HL-60 (cell line): ENCODE measurements around the gene RTN4.

ENCODE experiments used
- DNase-seq, 2 experiments: peaks; one replicate each; pipeline ENCODE4 v3.0.0-alpha.2; 2010 to 2020; ENCODE audit warnings: low read depth in 1 of 2, low spot score in 1 of 2
- H3K27ac ChIP-seq: fragments of 250-450 bp; sonication (Bioruptor Pico); replicated peaks from 2 replicates; pipeline ENCODE4 v1.5.1; 2020; ENCODE audit warnings: mild to moderate bottlenecking, moderate library complexity
- H3K27me3 ChIP-seq: fragments of 250-450 bp; sonication (Bioruptor Pico); 2 replicates; pipeline ENCODE4 v1.5.1; 2021; ENCODE audit warnings: mild to moderate bottlenecking, moderate library complexity; ENCODE audit not compliant: insufficient read depth, poor library complexity, severe bottlenecking
- H3K4me3 ChIP-seq: replicated peaks from 2 replicates; pipeline ENCODE4 v1.5.1; 2011; ENCODE audit warnings: mild to moderate bottlenecking, control low read depth, low read length; ENCODE audit not compliant: insufficient read depth
- CTCF ChIP-seq: IDR thresholded peaks from one replicate; pipeline ENCODE4 v1.5.1; 2011; ENCODE audit warnings: low read length, control low read depth, inconsistent platforms; ENCODE audit not compliant: insufficient read depth
- GABPA ChIP-seq: IDR thresholded peaks from 2 replicates; pipeline ENCODE4 v1.6.1; 2012; ENCODE audit warnings: low read depth
- POLR2AphosphoS5 ChIP-seq: IDR thresholded peaks from 2 replicates; pipeline ENCODE4 v1.6.1; 2012; ENCODE audit warnings: low read depth
- REST ChIP-seq: IDR thresholded peaks from 2 replicates; pipeline ENCODE4 v1.6.1; 2012; ENCODE audit warnings: low read depth; ENCODE audit not compliant: insufficient replicate concordance
- SPI1 ChIP-seq: IDR thresholded peaks from 2 replicates; pipeline ENCODE4 v1.6.1; 2012; ENCODE audit warnings: low read depth, mild to moderate bottlenecking, borderline replicate concordance

The RTN4 gene

DNA sequence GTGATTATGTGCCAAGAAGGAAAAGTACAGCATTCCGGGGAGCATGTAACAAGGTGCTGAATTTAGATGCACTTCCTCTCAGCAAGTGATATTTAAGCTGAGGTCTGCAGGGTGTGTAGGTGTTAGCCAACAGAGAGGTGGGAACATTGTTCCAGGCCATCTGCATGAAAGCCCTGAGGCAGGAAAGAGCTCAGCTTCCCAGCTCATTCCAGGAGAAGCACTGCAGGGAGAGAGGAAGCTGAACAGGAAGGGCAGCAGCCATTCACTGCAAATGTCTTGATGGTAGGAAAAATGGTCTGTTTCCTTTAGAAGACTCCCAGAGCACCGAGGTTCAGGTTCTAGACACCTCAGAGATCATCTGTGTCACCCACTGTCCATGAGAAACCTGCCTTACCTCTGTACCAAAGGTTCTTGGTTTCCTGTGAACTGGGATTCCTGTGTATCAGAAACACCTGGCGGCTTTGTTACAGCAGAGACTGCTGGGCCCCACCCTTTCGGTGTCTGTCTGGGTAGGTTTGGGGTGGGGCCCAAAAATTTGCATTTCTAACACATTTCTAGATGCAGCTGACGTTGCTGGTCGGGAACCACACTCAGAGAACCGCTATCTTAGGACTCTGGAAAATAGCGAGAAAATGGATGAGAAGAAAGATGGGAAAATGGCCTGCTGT, 84.0 kb downstream of the RTN4 start:
- Histone ChIP-seq H3K27ac (no peak overlapping the region), H3K27me3 (no peaks in the 10 kb centered on the region), H3K4me3 (no peak overlapping the region)
- no peak for TF ChIP-seq GABPA
- no peak for TF ChIP-seq POLR2AphosphoS5
- TF ChIP-seq REST = no peak
- no peak; the same call in 1 of the 2 replicates for TF ChIP-seq SPI1
- TF ChIP-seq CTCF = no peak
- no peak for DNase-seq

GRCh38 chr2:54965425-54965824, 84.8 kb downstream of the RTN4 start:
- Histone ChIP-seq H3K27me3 (no peaks in the 10 kb centered on the region), H3K27ac (no peak overlapping the region)
- TF ChIP-seq GABPA (no peak), REST (no peak), SPI1 (no peak), POLR2AphosphoS5 (no peak), CTCF (no peak)

DNA sequence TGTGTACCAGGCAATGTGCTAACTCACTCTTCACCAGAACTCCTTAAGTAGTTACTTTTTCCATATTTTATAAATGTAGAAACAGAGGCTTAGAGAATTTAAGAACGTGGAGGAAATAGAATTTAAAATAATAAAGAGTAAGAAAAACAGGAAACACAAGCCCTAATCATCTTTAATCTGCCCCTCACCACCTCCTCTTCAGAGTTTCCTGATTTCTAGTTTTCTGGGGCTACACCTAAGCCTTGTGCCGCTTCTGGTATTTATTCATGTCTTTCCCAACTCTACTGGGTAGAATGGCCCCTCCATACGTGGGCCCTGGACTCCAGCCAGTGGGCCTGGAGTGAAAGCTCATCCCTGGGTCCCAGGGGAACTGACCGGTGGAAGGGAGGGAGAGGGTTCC, 85.4 kb downstream of the RTN4 start:
- no peak for DNase-seq
- H3K27ac ChIP-seq = no peak overlapping the region
- H3K4me3 ChIP-seq = no peak overlapping the region
- TF ChIP-seq POLR2AphosphoS5 (no peak), GABPA (no peak), SPI1 (no peak), REST (no peak), CTCF (no peak)
- no peaks in the 10 kb centered on the region for H3K27me3 ChIP-seq

More at GRCh38 chr2:54965425-54965824, 84.8 kb downstream of the RTN4 start:
- no peak overlapping the region for H3K4me3 ChIP-seq
- DNase-seq = no peak
